Cerebellar cortex (tissue), 1 donor: ENCODE measurements around the gene FIP1L1.

Experiments used
- DNase-seq: peaks from one replicate; pipeline ENCODE4 v3.0.0-alpha.2; 2015; ENCODE audit warnings: low spot score

Gene FIP1L1

GRCh38 chr4:53501561-53501960 lies 124.1 kb downstream of the FIP1L1 start:
- DNase-seq = no peak

GRCh38 chr4:53502094-53502493 lies 124.7 kb downstream of the FIP1L1 start:
- DNase-seq = no peak

- DNase-seq = no peak
These were observed 128.5 kb downstream of the FIP1L1 start for GRCh38 chr4:53505947-53506346.

GRCh38 chr4:53507058-53507457 lies 129.6 kb downstream of the FIP1L1 start:
- no peak for DNase-seq

- no peak for DNase-seq
These were observed 130.3 kb downstream of the FIP1L1 start for GRCh38 chr4:53507671-53508286.

- DNase-seq = no peak
These were observed 131.0 kb downstream of the FIP1L1 start for GRCh38 chr4:53508446-53508845.

GRCh38 chr4:53510321-53510720 lies 132.9 kb downstream of the FIP1L1 start:
- DNase-seq = no peak
